H9 (cell line): Measurements from ENCODE around the gene FGF10. TPM values are rescaled to one million over a fixed set of nuclear protein-coding genes. Genes with fewer than 3 reads are reported as not detected.

Experiments
- DNase-seq: peaks from one replicate; pipeline ENCODE4 v3.0.0-alpha.2; 2017
- H2AFZ ChIP-seq: one replicate; pipeline ENCODE4 v1.6.1; 2013; ENCODE audit warnings: mild to moderate bottlenecking, low read length, control low read depth, moderate library complexity
- H2AK5ac ChIP-seq: 2 replicates; pipeline ENCODE4 v1.6.1; 2013; ENCODE audit warnings: low read length, control low read depth, mixed read lengths; ENCODE audit not compliant: insufficient read length
- H2BK120ac ChIP-seq: one replicate; pipeline ENCODE4 v1.6.1; 2013; ENCODE audit warnings: low read depth, mild to moderate bottlenecking, low read length, control low read depth, inconsistent platforms; ENCODE audit not compliant: poor library complexity, severe bottlenecking
- H2BK12ac ChIP-seq: 2 replicates; pipeline ENCODE4 v1.6.1; 2013; ENCODE audit warnings: low read length, control low read depth, mixed read lengths, low read depth; ENCODE audit not compliant: insufficient read length
- H2BK15ac ChIP-seq: 2 replicates; pipeline ENCODE4 v1.6.1; 2013; ENCODE audit warnings: low read depth, low read length, control low read depth
- H2BK20ac ChIP-seq: one replicate; pipeline ENCODE4 v1.6.1; 2013; ENCODE audit warnings: low read depth, mild to moderate bottlenecking, low read length, control low read depth, inconsistent platforms; ENCODE audit not compliant: poor library complexity, severe bottlenecking
- H2BK5ac ChIP-seq: 2 replicates; pipeline ENCODE4 v1.6.1; 2013; ENCODE audit warnings: low read length, control low read depth, mixed read lengths; ENCODE audit not compliant: insufficient read length
- H3K14ac ChIP-seq: 2 replicates; pipeline ENCODE4 v1.6.1; 2013; ENCODE audit warnings: low read length, control low read depth; ENCODE audit not compliant: insufficient read depth
- H3K18ac ChIP-seq: 2 replicates; pipeline ENCODE4 v1.6.1; 2013; ENCODE audit warnings: low read depth, mild to moderate bottlenecking, mixed read lengths, low read length, control low read depth; ENCODE audit not compliant: insufficient read length
- H3K23ac ChIP-seq: 2 replicates; pipeline ENCODE4 v1.6.1; 2013; ENCODE audit warnings: low read length, control low read depth, mixed read lengths, low read depth; ENCODE audit not compliant: insufficient read length
- H3K23me2 ChIP-seq: 2 replicates; pipeline ENCODE4 v1.6.1; 2013; ENCODE audit warnings: low read depth, mild to moderate bottlenecking, mixed read lengths, low read length, control low read depth; ENCODE audit not compliant: insufficient read length, poor library complexity, severe bottlenecking
- H3K27ac ChIP-seq: 2 replicates; pipeline ENCODE4 v1.5.1; 2013; ENCODE audit warnings: low read length, control low read depth, mixed read lengths, low read depth; ENCODE audit not compliant: insufficient read length
- H3K27me3 ChIP-seq: 2 replicates; pipeline ENCODE4 v1.6.1; 2013; ENCODE audit warnings: low read length, control low read depth, inconsistent platforms; ENCODE audit not compliant: insufficient read depth
- H3K4ac ChIP-seq: 2 replicates; pipeline ENCODE4 v1.6.1; 2013; ENCODE audit warnings: low read depth, mild to moderate bottlenecking, control low read depth, inconsistent platforms, low read length, moderate library complexity
- H3K4me1 ChIP-seq: 2 replicates; pipeline ENCODE4 v1.6.1; 2013; ENCODE audit warnings: low read length, control low read depth, inconsistent platforms; ENCODE audit not compliant: insufficient read depth
- H3K4me2 ChIP-seq: 2 replicates; pipeline ENCODE4 v1.6.1; 2013; ENCODE audit warnings: low read length, control low read depth, mixed read lengths; ENCODE audit not compliant: insufficient read length, insufficient read depth
- H3K56ac ChIP-seq: 2 replicates; pipeline ENCODE4 v1.6.1; 2013; ENCODE audit warnings: low read depth, mild to moderate bottlenecking, mixed read lengths, low read length, control low read depth; ENCODE audit not compliant: insufficient read length
- H3K79me1 ChIP-seq: 2 replicates; pipeline ENCODE4 v1.6.1; 2013; ENCODE audit warnings: low read depth, mild to moderate bottlenecking, moderate library complexity, low read length, control low read depth, inconsistent platforms; ENCODE audit not compliant: insufficient read depth, poor library complexity, severe bottlenecking
- H3K79me2 ChIP-seq: 2 replicates; pipeline ENCODE4 v1.6.1; 2013; ENCODE audit warnings: low read length, control low read depth, inconsistent platforms; ENCODE audit not compliant: insufficient read depth
- H3K9ac ChIP-seq: 2 replicates; pipeline ENCODE4 v1.6.1; 2013; ENCODE audit warnings: low read length, control low read depth, mixed read lengths; ENCODE audit not compliant: insufficient read length; ENCODE audit errors: extremely low read depth
- H3K9me3 ChIP-seq: one replicate; pipeline ENCODE4 v1.6.1; 2013; ENCODE audit warnings: low read depth, low read length, inconsistent platforms; ENCODE audit not compliant: control insufficient read depth
- H3T11ph ChIP-seq: one replicate; pipeline ENCODE4 v1.6.1; 2013; ENCODE audit warnings: mild to moderate bottlenecking, low read length, control low read depth, inconsistent platforms
- H4K20me1 ChIP-seq: one replicate; pipeline ENCODE4 v1.6.1; 2013; ENCODE audit not compliant: control insufficient read depth, insufficient read length, insufficient read depth
- H4K5ac ChIP-seq: 2 replicates; pipeline ENCODE4 v1.6.1; 2013; ENCODE audit warnings: low read depth, mild to moderate bottlenecking, mixed read lengths, low read length, control low read depth; ENCODE audit not compliant: insufficient read length
- H4K8ac ChIP-seq: replicated peaks from 2 replicates; pipeline ENCODE4 v1.6.1; 2013; ENCODE audit warnings: low read length, control low read depth, mixed read lengths, low read depth; ENCODE audit not compliant: insufficient read length
- H4K91ac ChIP-seq: 2 replicates; pipeline ENCODE4 v1.6.1; 2013; ENCODE audit warnings: low read depth, mild to moderate bottlenecking, moderate library complexity, mixed read lengths, low read length, control low read depth; ENCODE audit not compliant: insufficient read length
- H3K27ac Mint-ChIP-seq, 3 experiments: 2 replicates in 2 of 3; 3 replicates in 1 of 3; pipeline ENCODE4 v1.8.0; 2020 to 2021; ENCODE audit warnings: mixed read lengths in 3 of 3, mild to moderate bottlenecking in 1 of 3, moderate library complexity in 1 of 3
- H3K27me3 Mint-ChIP-seq: 2 replicates; pipeline ENCODE4 v1.8.0; 2021; ENCODE audit warnings: low read depth, mild to moderate bottlenecking, moderate library complexity, mixed read lengths
- H3K36me3 Mint-ChIP-seq, 3 experiments: 2 replicates in 2 of 3; 3 replicates in 1 of 3; pipeline ENCODE4 v1.8.0; 2020 to 2021; ENCODE audit warnings: low read depth in 3 of 3, mixed read lengths in 3 of 3; ENCODE audit not compliant: insufficient read depth in 1 of 3
- H3K4me1 Mint-ChIP-seq, 2 experiments: 2 replicates each; pipeline ENCODE4 v1.8.0; 2020; ENCODE audit warnings: mixed read lengths in 2 of 2
- H3K4me3 Mint-ChIP-seq, 2 experiments: 2 replicates in 1 of 2; 3 replicates in 1 of 2; pipeline ENCODE4 v1.8.0; 2020 to 2021; ENCODE audit warnings: mild to moderate bottlenecking in 2 of 2, mixed read lengths in 2 of 2, moderate library complexity in 1 of 2
- H3K9me3 Mint-ChIP-seq, 2 experiments: 2 replicates in 1 of 2; 3 replicates in 1 of 2; pipeline ENCODE4 v1.8.0; 2020; ENCODE audit warnings: mild to moderate bottlenecking in 2 of 2, mixed read lengths in 2 of 2, moderate library complexity in 1 of 2
- whole genome bisulfite sequencing: extraction: QIAGEN DNeasy Blood & Tissue Kit; methylation state at CpG from one replicate; pipeline ENCODE4 v1.1.7; 2013; ENCODE audit warnings: missing lambda C conversion rate, low lambda C conversion rate, mixed read lengths; ENCODE audit not compliant: insufficient read length; ENCODE audit errors: extremely low coverage; 5-methylcytosine and 5-hydroxymethylcytosine counted together
- total RNA-seq: library from RNA; stranded (reverse); gene quantifications from 2 replicates; pipeline ENCODE4 v1.2.1, GENCODE V29; 2021
- TF ChIP-seq, protein P1 (sequence below): fragments of 200-600 bp; sonication (generic); conservative IDR thresholded peaks from 3 replicates; pipeline ENCODE4 v1.8.0; 2021; ENCODE audit warnings: antibody characterized with exemption, mild to moderate bottlenecking

FGF10 gene
- total RNA-seq, 1 experiment from 2014 or later = not detected

DNA sequence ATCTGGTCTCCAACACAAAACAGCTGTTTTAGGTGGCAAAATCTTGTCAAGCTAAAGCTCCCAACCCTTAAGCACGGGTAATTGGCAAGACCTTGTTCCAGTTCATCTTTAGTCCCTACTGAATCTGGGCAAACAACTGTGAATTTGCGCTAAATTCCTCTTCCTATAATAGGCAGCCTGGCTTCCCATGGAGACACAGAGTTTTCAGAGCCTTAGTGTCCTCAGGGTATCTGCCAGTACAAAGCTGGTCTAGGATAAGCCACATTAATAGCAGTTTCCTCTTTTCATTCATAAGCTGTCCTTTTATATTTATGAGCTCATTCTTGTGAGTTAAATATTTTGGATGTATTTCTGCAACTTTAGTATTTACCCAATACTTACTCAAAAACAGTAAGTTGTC, 59.5 kb downstream of the FGF10 start:
- no peak overlapping the region for H3K23ac ChIP-seq
- H3K14ac ChIP-seq = no peak overlapping the region
- H3K9ac ChIP-seq = no peak overlapping the region
- no peak overlapping the region for H2BK120ac ChIP-seq
- H4K8ac ChIP-seq = no peak overlapping the region
- no peaks in the 10 kb centered on the region for H3K9me3 ChIP-seq
- no peak overlapping the region for H2BK12ac ChIP-seq
- no peak overlapping the region for H3K56ac ChIP-seq
- no peaks in the 10 kb centered on the region for H3K79me1 ChIP-seq
- DNase-seq = no peak
- H3K27me3 Mint-ChIP-seq = no peaks in the 10 kb centered on the region
- H3K4ac ChIP-seq = no peak overlapping the region
- H4K91ac ChIP-seq = no peak overlapping the region
- H3K4me1 Mint-ChIP-seq = peaks cover 5 to 7% of the 10 kb centered on the region in 2 experiments
- H3K27me3 ChIP-seq = no peaks in the 10 kb centered on the region
- WGBS = no CpG with 5 or more reads among the region's 2 CpGs
- no peaks in the 10 kb centered on the region for H3K9me3 Mint-ChIP-seq
- no peaks in the 10 kb centered on the region for H4K20me1 ChIP-seq
- no peak overlapping the region for H2AFZ ChIP-seq
- no peaks in the 10 kb centered on the region for H3K4me1 ChIP-seq
- H3K27ac Mint-ChIP-seq = no peak overlapping the region
- H3K23me2 ChIP-seq = no peaks in the 10 kb centered on the region
- no peak overlapping the region for H2BK20ac ChIP-seq
- no peak overlapping the region for H2BK15ac ChIP-seq
- H3K27ac ChIP-seq = no peak overlapping the region
- H2AK5ac ChIP-seq = no peak overlapping the region
- no peak overlapping the region for H2BK5ac ChIP-seq
- H3K4me2 ChIP-seq = no peak overlapping the region
- H3K36me3 Mint-ChIP-seq = no peaks in the 10 kb centered on the region
- no peak overlapping the region for H3K4me3 Mint-ChIP-seq
- TF ChIP-seq, protein P1, sequence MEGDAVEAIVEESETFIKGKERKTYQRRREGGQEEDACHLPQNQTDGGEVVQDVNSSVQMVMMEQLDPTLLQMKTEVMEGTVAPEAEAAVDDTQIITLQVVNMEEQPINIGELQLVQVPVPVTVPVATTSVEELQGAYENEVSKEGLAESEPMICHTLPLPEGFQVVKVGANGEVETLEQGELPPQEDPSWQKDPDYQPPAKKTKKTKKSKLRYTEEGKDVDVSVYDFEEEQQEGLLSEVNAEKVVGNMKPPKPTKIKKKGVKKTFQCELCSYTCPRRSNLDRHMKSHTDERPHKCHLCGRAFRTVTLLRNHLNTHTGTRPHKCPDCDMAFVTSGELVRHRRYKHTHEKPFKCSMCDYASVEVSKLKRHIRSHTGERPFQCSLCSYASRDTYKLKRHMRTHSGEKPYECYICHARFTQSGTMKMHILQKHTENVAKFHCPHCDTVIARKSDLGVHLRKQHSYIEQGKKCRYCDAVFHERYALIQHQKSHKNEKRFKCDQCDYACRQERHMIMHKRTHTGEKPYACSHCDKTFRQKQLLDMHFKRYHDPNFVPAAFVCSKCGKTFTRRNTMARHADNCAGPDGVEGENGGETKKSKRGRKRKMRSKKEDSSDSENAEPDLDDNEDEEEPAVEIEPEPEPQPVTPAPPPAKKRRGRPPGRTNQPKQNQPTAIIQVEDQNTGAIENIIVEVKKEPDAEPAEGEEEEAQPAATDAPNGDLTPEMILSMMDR = no peak
- no peak overlapping the region for H4K5ac ChIP-seq
- no peak overlapping the region for H3K18ac ChIP-seq
- no peak overlapping the region for H3T11ph ChIP-seq
- H3K79me2 ChIP-seq = no peaks in the 10 kb centered on the region
